Transverse colon (tissue), 3 donors: Measurements from ENCODE around the gene PDK2.

Experiments
- EP300 ChIP-seq: sonication (generic); formaldehyde crosslinking; IDR thresholded peaks from one replicate; pipeline ENCODE4 v1.6.1; 2017; ENCODE audit warnings: antibody characterized with exemption, low read depth
- TF ChIP-seq, protein P1 (sequence below), 5 experiments: fragments of 200-600 bp in 3 of 5; fragments of 450-650 bp in 2 of 5; sonication (generic) in 3 of 5; IDR thresholded peaks; 1 replicate in 2 of 5; 2 replicates in 3 of 5; pipeline ENCODE4 v1.5.1; 2016 to 2017; ENCODE audit warnings: antibody characterized with exemption in 5 of 5, inconsistent platforms in 3 of 5, mild to moderate bottlenecking in 2 of 5, moderate library complexity in 1 of 5

DNA sequence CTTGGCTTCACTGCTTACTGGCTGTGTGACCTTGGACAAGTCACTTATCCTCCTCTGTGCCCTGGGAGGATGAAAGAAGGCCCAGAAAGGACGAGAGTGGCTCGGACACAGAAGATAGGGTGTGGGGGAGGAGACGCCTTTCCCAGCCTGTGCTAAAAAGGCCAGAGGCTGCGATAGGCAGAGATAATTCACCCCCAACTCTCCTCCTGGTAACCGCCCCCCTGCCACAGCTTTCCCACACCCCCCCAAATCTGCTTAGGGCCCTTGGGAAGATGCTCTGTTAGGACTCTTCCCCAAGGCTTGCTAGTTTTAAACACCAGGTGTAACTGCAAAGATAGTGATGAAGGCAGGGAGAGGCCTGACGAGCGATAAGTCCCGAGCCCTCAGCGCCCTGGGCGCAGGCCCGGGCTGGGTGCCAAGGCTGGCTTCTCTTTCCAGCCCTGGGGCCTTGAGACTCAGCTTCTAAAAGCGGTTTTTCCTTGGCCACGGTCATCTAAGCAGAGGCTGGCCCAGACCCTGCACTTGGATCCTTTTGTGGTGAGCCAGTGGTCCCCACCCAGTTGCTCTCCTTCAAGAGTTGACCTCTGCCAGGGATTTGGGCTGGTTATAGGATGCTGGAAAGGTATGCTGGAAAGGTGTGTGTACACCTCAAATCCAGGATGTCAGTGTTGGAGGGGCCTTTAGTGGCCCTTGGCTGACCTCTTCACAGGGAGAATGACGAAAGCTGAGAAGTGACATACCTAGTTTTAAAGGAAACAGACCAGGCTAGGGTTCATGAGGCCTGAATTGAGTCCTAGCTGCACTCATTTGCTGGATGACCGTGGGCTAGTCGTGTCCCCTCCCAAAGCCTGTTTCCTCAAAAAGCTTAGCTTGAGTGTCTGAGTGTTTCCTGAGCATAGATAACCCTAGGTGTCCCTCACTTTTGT, 58.8 kb downstream of the PDK2 start:
- TF ChIP-seq, protein P1, sequence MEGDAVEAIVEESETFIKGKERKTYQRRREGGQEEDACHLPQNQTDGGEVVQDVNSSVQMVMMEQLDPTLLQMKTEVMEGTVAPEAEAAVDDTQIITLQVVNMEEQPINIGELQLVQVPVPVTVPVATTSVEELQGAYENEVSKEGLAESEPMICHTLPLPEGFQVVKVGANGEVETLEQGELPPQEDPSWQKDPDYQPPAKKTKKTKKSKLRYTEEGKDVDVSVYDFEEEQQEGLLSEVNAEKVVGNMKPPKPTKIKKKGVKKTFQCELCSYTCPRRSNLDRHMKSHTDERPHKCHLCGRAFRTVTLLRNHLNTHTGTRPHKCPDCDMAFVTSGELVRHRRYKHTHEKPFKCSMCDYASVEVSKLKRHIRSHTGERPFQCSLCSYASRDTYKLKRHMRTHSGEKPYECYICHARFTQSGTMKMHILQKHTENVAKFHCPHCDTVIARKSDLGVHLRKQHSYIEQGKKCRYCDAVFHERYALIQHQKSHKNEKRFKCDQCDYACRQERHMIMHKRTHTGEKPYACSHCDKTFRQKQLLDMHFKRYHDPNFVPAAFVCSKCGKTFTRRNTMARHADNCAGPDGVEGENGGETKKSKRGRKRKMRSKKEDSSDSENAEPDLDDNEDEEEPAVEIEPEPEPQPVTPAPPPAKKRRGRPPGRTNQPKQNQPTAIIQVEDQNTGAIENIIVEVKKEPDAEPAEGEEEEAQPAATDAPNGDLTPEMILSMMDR (IDR thresholded peaks at IDR 0.05), result no peak
- TF ChIP-seq EP300, result no peak
